Stomach (tissue), 9 donors: ENCODE measurements around the gene ALDH18A1. TPM values are rescaled to one million over a fixed set of nuclear protein-coding genes. Genes with fewer than 3 reads are reported as not detected.

ENCODE experiments used
- DNase-seq, 2 donors: peaks; one replicate each; pipeline versions ENCODE4 v3.0.0 to v3.0.0-alpha.2; 2013 to 2019
- H3K27ac ChIP-seq, 5 donors: fragments of 200-600 bp in 4 of 5; sonication (generic) in 4 of 5; one replicate each; pipeline ENCODE4 v1.5.1; 2013 to 2019; ENCODE audit warnings: mild to moderate bottlenecking in 1 of 5, moderate library complexity in 1 of 5
- H3K27me3 ChIP-seq, 3 donors: fragments of 200-600 bp; sonication (generic); one replicate each; pipeline ENCODE4 v1.5.1; 2017 to 2019; ENCODE audit warnings: mixed run types in 1 of 3
- H3K36me3 ChIP-seq, 4 donors: fragments of 200-600 bp; sonication (generic); 1 replicate in 3 of 4; 2 replicates in 1 of 4; pipeline ENCODE4 v1.5.1; 2016 to 2019
- H3K4me1 ChIP-seq, 4 donors: fragments of 200-600 bp; sonication (generic); one replicate each; pipeline ENCODE4 v1.5.1; 2016 to 2019
- H3K4me3 ChIP-seq, 4 donors: fragments of 200-600 bp; sonication (generic) in 3 of 4; one replicate each; pipeline ENCODE4 v1.5.1; 2016 to 2019; ENCODE audit warnings: mild to moderate bottlenecking in 1 of 4
- H3K9me3 ChIP-seq, 4 donors: fragments of 200-600 bp; sonication (generic); one replicate each; pipeline ENCODE4 v1.5.1; 2016 to 2019
- CTCF ChIP-seq, 7 experiments: fragments of 450-650 bp in 4 of 7; fragments of 200-600 bp in 3 of 7; sonication (generic) in 3 of 7; IDR thresholded peaks; one replicate each; pipeline ENCODE4 v1.5.1; 2016 to 2019; ENCODE audit warnings: antibody characterized with exemption in 7 of 7, control low read depth in 2 of 7, mild to moderate bottlenecking in 1 of 7
- EP300 ChIP-seq: sonication (generic); formaldehyde crosslinking; IDR thresholded peaks from one replicate; pipeline ENCODE4 v1.6.1; 2017; ENCODE audit warnings: antibody characterized with exemption
- POLR2A ChIP-seq, 4 donors: fragments of 450-650 bp; IDR thresholded peaks; one replicate each; pipeline ENCODE4 v1.6.1; 2016; ENCODE audit warnings: antibody characterized with exemption in 4 of 4, control low read depth in 2 of 4, mild to moderate bottlenecking in 1 of 4, moderate library complexity in 1 of 4
- POLR2AphosphoS5 ChIP-seq, 3 donors: sonication (generic); formaldehyde crosslinking; IDR thresholded peaks; one replicate each; pipeline ENCODE4 v1.6.1; 2016; ENCODE audit warnings: antibody characterized with exemption in 3 of 3
- WGBS, 5 donors: extraction: QIAGEN DNeasy Blood & Tissue Kit in 3 of 5; methylation state at CpG; one replicate each; pipeline versions ENCODE4 v1.1.5 to v1.1.7; 2013 to 2018; 5-methylcytosine and 5-hydroxymethylcytosine counted together
- intact Hi-C: fragments of 100-400 bp; cut with DNase I; formaldehyde crosslinking; loops from one replicate; pipeline ENCODE4 v1.15.1; 2023; ENCODE audit warnings: low total_unique reads
- polyA plus RNA-seq, 3 donors: library from polyadenylated mRNA; stranded (reverse); fragments of 200-250 nt; gene quantifications; one replicate each; pipeline ENCODE4 v1.2.3, GENCODE V29; 2013
- total RNA-seq, 5 donors: library from RNA; depleted of rRNA; stranded (reverse); fragments of >200 nt; gene quantifications; one replicate each; pipeline versions ENCODE4 v1.1.0 to v1.2.3, GENCODE V29; 2014 to 2016
- donor health status: healthy with polysubstance abuse.
- donor health status: Bipolar disorder and iron deficiency.
- donor health status: healthy.

Gene ALDH18A1
- total and polyA plus RNA-seq, 8 donors: 11.3 to 87.6 (median 27.5) TPM

- H3K9me3 ChIP-seq: no peaks in the 10 kb centered on the region
- DNase-seq: peak; percentile 97 to 100
- H3K27me3 ChIP-seq: no peaks in the 10 kb centered on the region
- H3K4me1 ChIP-seq: peaks cover 7 to 34% (median 28%) of the 10 kb centered on the region in 4 donors
- peak within 1 kb of the TSS; percentile 83 to 88 (median 85) for H3K27ac ChIP-seq
- H3K36me3 ChIP-seq: peaks cover 8 to 32% (median 22%) of the 10 kb centered on the region in 4 donors
- intact Hi-C loops: loop anchor here (5.0 kb wide), 1 partner anchor 148 kb away; no protein-coding TSS in a partner anchor
- peak in 6 of 7 experiments; percentile 93 to 100 (median 99) for TF ChIP-seq CTCF (IDR thresholded peaks at IDR 0.05)
- no peak for TF ChIP-seq EP300
- peak in 2 of 4 donors; percentile 39 to 83 for TF ChIP-seq POLR2A (IDR thresholded peaks at IDR 0.05)
- peak; percentile 70 to 82 (median 78) for TF ChIP-seq POLR2AphosphoS5 (IDR thresholded peaks at IDR 0.05)
- 0 to 1% (median 0%) methylated on average over 39 to 53 of the region's 53 CpGs for whole genome bisulfite sequencing, 5 donors
- peak within 1 kb of the TSS; percentile 77 to 87 (median 82) for H3K4me3 ChIP-seq
These were observed 37.4 kb upstream of the ALDH18A1 start, which contains the start of gene TCTN3 for GRCh38 chr10:95693668-95694534. TSS of gene TCTN3 (minus strand) at chr10:95693927. CDS start at chr10:95693899, 28 bp downstream.

DNA sequence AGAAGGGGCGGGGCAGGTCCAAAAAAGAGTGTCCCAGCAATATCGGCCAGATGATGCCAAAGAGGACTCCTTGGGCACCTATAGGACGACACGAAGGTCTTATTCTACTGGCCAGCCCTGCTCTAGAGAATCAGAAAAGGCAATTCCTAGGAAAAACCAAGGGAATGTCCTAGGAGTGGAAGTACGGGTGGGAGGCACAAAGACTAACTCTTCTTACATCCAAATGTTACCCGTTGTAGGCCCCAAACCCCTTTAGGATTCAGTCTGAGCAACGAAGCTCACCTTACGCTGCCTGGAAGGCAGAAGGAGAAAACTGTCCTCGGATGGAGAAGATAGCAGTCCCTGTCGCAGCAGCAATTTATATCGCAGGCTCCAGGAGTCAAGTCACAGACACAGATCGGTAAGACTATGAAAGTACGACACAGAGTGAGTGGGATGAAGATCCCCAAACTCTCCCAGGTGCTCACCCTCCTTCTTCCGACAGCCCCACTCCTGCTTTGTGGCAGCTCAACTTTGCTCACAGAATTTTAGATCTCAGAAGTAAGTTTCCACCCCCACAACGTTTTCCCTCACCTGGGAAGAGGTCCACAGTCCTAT lies 36.7 kb upstream of the ALDH18A1 start:
- Histone ChIP-seq H3K4me1 (peaks cover 7 to 34% (median 28%) of the 10 kb centered on the region in 4 donors), H3K9me3 (no peaks in the 10 kb centered on the region), H3K4me3 (peak overlapping the region; percentile 77 to 87 (median 82)), H3K36me3 (peaks cover 8 to 37% (median 26%) of the 10 kb centered on the region in 4 donors), H3K27me3 (no peaks in the 10 kb centered on the region), H3K27ac (peak overlapping the region; percentile 83 to 88 (median 85))
- DNase-seq: no peak
- 5 to 8% (median 7%) methylated on average over 15 of the region's 15 CpGs for WGBS, 5 donors
- TF ChIP-seq CTCF (IDR thresholded peaks at IDR 0.05) (no peak), EP300 (no peak), POLR2AphosphoS5 (IDR thresholded peaks at IDR 0.05) (no peak), POLR2A (IDR thresholded peaks at IDR 0.05) (no peak)
- intact Hi-C loops: loop anchor here (5.0 kb wide), 1 partner anchor 149 kb away; no protein-coding TSS in a partner anchor

DNA sequence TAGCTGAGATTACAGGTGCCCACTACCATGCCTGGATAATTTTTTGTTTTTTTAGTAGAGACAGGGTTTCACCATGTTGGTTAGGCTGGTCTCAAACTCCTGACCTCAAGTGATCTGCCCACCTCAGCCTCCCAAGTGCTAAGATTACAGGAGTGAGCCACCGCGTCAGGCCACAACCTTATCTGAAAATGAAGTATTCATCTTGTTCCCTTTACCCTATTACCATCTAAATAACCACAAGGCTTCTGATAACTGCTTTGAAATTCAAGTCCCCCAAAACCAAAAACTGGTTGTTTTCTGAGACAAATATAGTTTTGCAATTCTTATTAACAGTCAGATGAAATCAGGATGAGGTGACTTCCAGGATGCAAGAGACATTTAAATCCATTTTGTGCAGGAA lies 34.8 kb upstream of the ALDH18A1 start:
- Histone ChIP-seq H3K4me1 (peaks cover 7 to 34% (median 28%) of the 10 kb centered on the region in 4 donors), H3K36me3 (peaks cover 18 to 55% (median 44%) of the 10 kb centered on the region in 4 donors), H3K4me3 (no peak overlapping the region), H3K27ac (no peak overlapping the region), H3K9me3 (no peaks in the 10 kb centered on the region), H3K27me3 (no peaks in the 10 kb centered on the region)
- intact Hi-C loops: loop anchor here (5.0 kb wide), 1 partner anchor 151 kb away; no protein-coding TSS in a partner anchor
- no peak for TF ChIP-seq CTCF (IDR thresholded peaks at IDR 0.05)
- TF ChIP-seq POLR2A (IDR thresholded peaks at IDR 0.05): no peak
- no peak for TF ChIP-seq POLR2AphosphoS5 (IDR thresholded peaks at IDR 0.05)
- TF ChIP-seq EP300: no peak
- DNase-seq: no peak
- 79 to 93% (median 86%) methylated on average over 2 of the region's 2 CpGs for WGBS, 5 donors

- no peak for TF ChIP-seq POLR2A (IDR thresholded peaks at IDR 0.05)
- TF ChIP-seq EP300: no peak
- Histone ChIP-seq H3K36me3 (peaks cover 35 to 82% (median 70%) of the 10 kb centered on the region in 4 donors), H3K27ac (no peak overlapping the region), H3K27me3 (no peaks in the 10 kb centered on the region), H3K4me1 (peaks cover 7 to 34% (median 24%) of the 10 kb centered on the region in 4 donors), H3K9me3 (no peaks in the 10 kb centered on the region), H3K4me3 (no peak overlapping the region)
- no peak for DNase-seq
- 52 to 66% (median 58%) methylated on average over 2 of the region's 2 CpGs for WGBS, 5 donors
- intact Hi-C loops: no loop called here
These were observed 32.1 kb upstream of the ALDH18A1 start for GRCh38 chr10:95688648-95689047.
